Neural cell (in vitro differentiated cells): ENCODE measurements around the gene FGD6. TPM values are rescaled to one million over a fixed set of nuclear protein-coding genes. Genes with fewer than 3 reads are reported as not detected.

Experiments
- H2AFZ ChIP-seq: fragments of 200-600, 300-800 bp; sonication (generic), shearing (Covaris generic); 2 replicates; pipeline ENCODE4 v1.6.0; 2014; ENCODE audit warnings: low read depth, mild to moderate bottlenecking, antibody characterized with exemption, low read length, moderate library complexity
- H3F3A ChIP-seq: fragments of 200-600 bp; shearing (Covaris generic); 2 replicates; pipeline ENCODE4 v1.6.1; 2016; ENCODE audit warnings: mild to moderate bottlenecking, moderate library complexity, mixed read lengths, antibody characterized with exemption, low read length; ENCODE audit not compliant: insufficient read depth, poor library complexity, severe bottlenecking
- H3K27ac ChIP-seq: fragments of 200-600, 300-800 bp; sonication (generic), shearing (Covaris generic); 2 replicates; pipeline ENCODE4 v1.5.1; 2014; ENCODE audit warnings: mild to moderate bottlenecking, low read length, moderate library complexity
- H3K27me3 ChIP-seq: fragments of 300-800, 200-600 bp; sonication (generic), shearing (Covaris generic); 2 replicates; pipeline ENCODE4 v1.6.0; 2014; ENCODE audit warnings: mild to moderate bottlenecking, low read depth, low read length, moderate library complexity; ENCODE audit not compliant: insufficient read depth
- H3K36me3 ChIP-seq: fragments of 300-800, 200-600 bp; sonication (generic), shearing (Covaris generic); 2 replicates; pipeline ENCODE4 v1.5.1; 2014; ENCODE audit warnings: mild to moderate bottlenecking, antibody characterized with exemption, low read length, moderate library complexity; ENCODE audit not compliant: insufficient read depth
- H3K4me2 ChIP-seq: fragments of 300-800, 200-600 bp; sonication (generic), shearing (Covaris generic); 2 replicates; pipeline ENCODE4 v1.6.0; 2014; ENCODE audit warnings: mild to moderate bottlenecking, low read length
- H3K4me3 ChIP-seq: fragments of 300-800, 200-600 bp; sonication (generic), shearing (Covaris generic); 2 replicates; pipeline ENCODE4 v1.5.1; 2014; ENCODE audit warnings: mild to moderate bottlenecking, low read length, moderate library complexity
- H3K79me2 ChIP-seq: fragments of 200-600 bp; shearing (Covaris generic); replicated peaks from 2 replicates; pipeline ENCODE4 v1.6.0; 2014; ENCODE audit warnings: mild to moderate bottlenecking, low read length, moderate library complexity; ENCODE audit not compliant: insufficient read depth
- H3K9ac ChIP-seq: fragments of 300-800, 200-600 bp; sonication (generic), shearing (Covaris generic); 2 replicates; pipeline ENCODE4 v1.6.1; 2016; ENCODE audit warnings: mild to moderate bottlenecking, low read length, mixed read lengths
- H3K9me2 ChIP-seq: fragments of 200-600 bp; shearing (Covaris generic); 2 replicates; pipeline ENCODE4 v1.6.1; 2016; ENCODE audit warnings: mild to moderate bottlenecking, low read length, mixed read lengths; ENCODE audit not compliant: insufficient read depth
- H3K9me3 ChIP-seq: fragments of 200-600, 300-800 bp; sonication (generic), shearing (Covaris generic); 2 replicates; pipeline ENCODE4 v1.6.1; 2016; ENCODE audit warnings: mild to moderate bottlenecking, mixed run types, low read length, moderate library complexity, mixed read lengths
- H4K20me1 ChIP-seq: fragments of 200-600 bp; shearing (Covaris generic); 2 replicates; pipeline ENCODE4 v1.6.1; 2016; ENCODE audit warnings: mild to moderate bottlenecking, mixed run types; ENCODE audit not compliant: insufficient read depth
- CTCF ChIP-seq: fragments of 450-650 bp; IDR thresholded peaks from 2 replicates; pipeline ENCODE4 v1.5.1; 2014; ENCODE audit warnings: antibody characterized with exemption, mild to moderate bottlenecking, moderate library complexity; ENCODE audit not compliant: poor library complexity, severe bottlenecking
- EP300 ChIP-seq: fragments of 450-650 bp; conservative IDR thresholded peaks from 2 replicates; pipeline ENCODE4 v1.6.1; 2014; ENCODE audit warnings: antibody characterized with exemption, mild to moderate bottlenecking, moderate library complexity; ENCODE audit not compliant: poor library complexity, severe bottlenecking
- EZH2 ChIP-seq: fragments of 200-600, 300-800 bp; shearing (Covaris generic), sonication (generic); IDR thresholded peaks from 2 replicates; pipeline ENCODE4 v1.6.1; 2014; ENCODE audit warnings: antibody characterized with exemption, low read length, borderline replicate concordance, mild to moderate bottlenecking; ENCODE audit not compliant: insufficient read depth, poor library complexity, severe bottlenecking
- MXI1 ChIP-seq: fragments of 450-650 bp; conservative IDR thresholded peaks from 2 replicates; pipeline ENCODE4 v1.6.1; 2014; ENCODE audit warnings: antibody characterized with exemption, mild to moderate bottlenecking; ENCODE audit not compliant: poor library complexity, severe bottlenecking
- POLR2AphosphoS5 ChIP-seq: IDR thresholded peaks from 2 replicates; pipeline ENCODE4 v1.6.1; 2012
- RAD21 ChIP-seq: fragments of 450-650 bp; conservative IDR thresholded peaks from 2 replicates; pipeline ENCODE4 v1.6.1; 2014; ENCODE audit warnings: antibody characterized with exemption, mild to moderate bottlenecking, moderate library complexity
- REST ChIP-seq: IDR thresholded peaks from 2 replicates; pipeline ENCODE4 v1.6.1; 2012; ENCODE audit warnings: borderline replicate concordance
- SMC3 ChIP-seq: fragments of 450-650 bp; conservative IDR thresholded peaks from 2 replicates; pipeline ENCODE4 v1.6.1; 2014; ENCODE audit warnings: antibody characterized with exemption, mild to moderate bottlenecking, moderate library complexity; ENCODE audit not compliant: poor library complexity
- TAF1 ChIP-seq: IDR thresholded peaks from 2 replicates; pipeline ENCODE4 v1.6.1; 2012; ENCODE audit warnings: low read depth
- polyA plus RNA-seq: library from polyadenylated mRNA; depleted of rRNA; stranded (reverse); fragments of >200 nt; gene quantifications from 2 replicates; pipeline ENCODE4 v1.2.3, GENCODE V29; 2014

The FGD6 gene
- polyA plus RNA-seq, 1 donor from 2014 or later: 4.6 TPM

GRCh38 chr12:95131589-95132340, 85.5 kb downstream of the FGD6 start:
- Histone ChIP-seq H3K4me2 (no peak overlapping the region), H3K4me3 (no peak overlapping the region), H3K27ac (no peak overlapping the region), H3K9me2 (no peaks in the 10 kb centered on the region), H3F3A (no peaks in the 10 kb centered on the region), H3K27me3 (no peaks in the 10 kb centered on the region), H2AFZ (no peak overlapping the region), H4K20me1 (no peaks in the 10 kb centered on the region), H3K9ac (no peak overlapping the region), H3K36me3 (peaks cover 5% of the 10 kb centered on the region), H3K79me2 (no peaks in the 10 kb centered on the region), H3K9me3 (no peaks in the 10 kb centered on the region)
- TF ChIP-seq SMC3: no peak
- TF ChIP-seq EZH2: no peak
- no peak for TF ChIP-seq TAF1
- no peak for TF ChIP-seq CTCF
- no peak for TF ChIP-seq REST
- no peak for TF ChIP-seq POLR2AphosphoS5

GRCh38 chr12:95130096-95130495, 87.2 kb downstream of the FGD6 start:
- no peak overlapping the region for H3K27ac ChIP-seq
- no peak overlapping the region for H3K4me2 ChIP-seq
- H3K36me3 ChIP-seq: peaks cover 5% of the 10 kb centered on the region
- H3F3A ChIP-seq: no peaks in the 10 kb centered on the region
- H2AFZ ChIP-seq: no peak overlapping the region
- no peak overlapping the region for H3K4me3 ChIP-seq
- no peaks in the 10 kb centered on the region for H4K20me1 ChIP-seq
- H3K79me2 ChIP-seq: no peaks in the 10 kb centered on the region
- H3K9me2 ChIP-seq: no peaks in the 10 kb centered on the region
- H3K9ac ChIP-seq: no peak overlapping the region
- H3K9me3 ChIP-seq: no peaks in the 10 kb centered on the region
- no peak for TF ChIP-seq EP300
- no peak for TF ChIP-seq SMC3
- TF ChIP-seq RAD21: no peak
- H3K27me3 ChIP-seq: no peaks in the 10 kb centered on the region

GRCh38 chr12:95129115-95129514, 88.2 kb downstream of the FGD6 start:
- H3K4me3 ChIP-seq: no peak overlapping the region
- no peak overlapping the region for H2AFZ ChIP-seq
- H3K4me2 ChIP-seq: no peak overlapping the region
- H3K79me2 ChIP-seq: no peaks in the 10 kb centered on the region
- H3K27me3 ChIP-seq: no peaks in the 10 kb centered on the region
- TF ChIP-seq EP300 (no peak), MXI1 (no peak), EZH2 (no peak), RAD21 (no peak), CTCF (no peak), SMC3 (no peak), TAF1 (no peak), REST (no peak), POLR2AphosphoS5 (no peak)
- no peak overlapping the region for H3K27ac ChIP-seq
- no peak overlapping the region for H3K9ac ChIP-seq
- no peaks in the 10 kb centered on the region for H4K20me1 ChIP-seq
- H3K9me2 ChIP-seq: no peaks in the 10 kb centered on the region
- H3F3A ChIP-seq: no peaks in the 10 kb centered on the region
- H3K36me3 ChIP-seq: peaks cover 5% of the 10 kb centered on the region
- no peaks in the 10 kb centered on the region for H3K9me3 ChIP-seq
